Keratinocyte (primary cell): ENCODE data around the gene PLCXD1. TPM values are rescaled to one million over a fixed set of nuclear protein-coding genes. Genes with fewer than 3 reads are reported as not detected.

Experiments used
- DNase-seq: peaks from one replicate; pipeline ENCODE4 v3.0.0-alpha.2; 2011; ENCODE audit warnings: low read depth, missing footprints, low spot score
- FAIRE-seq: peaks from 2 replicates; lab custom pipeline; 2011; peaks lifted over from hg19 to GRCh38; lab: Jason Lieb, UNC
- H2AFZ ChIP-seq: 2 replicates; pipeline ENCODE4 v1.6.0; 2012; ENCODE audit warnings: low read length, control low read depth, inconsistent platforms; ENCODE audit not compliant: control insufficient read depth
- H3K27ac ChIP-seq: 2 replicates; pipeline ENCODE4 v1.5.1; 2011; ENCODE audit warnings: low read length; ENCODE audit not compliant: control insufficient read depth, insufficient read depth
- H3K27me3 ChIP-seq: 3 replicates; pipeline ENCODE4 v1.6.0; 2011; ENCODE audit warnings: low read length; ENCODE audit not compliant: control insufficient read depth, insufficient read depth; ENCODE audit errors: extremely low read depth
- H3K36me3 ChIP-seq, 2 experiments: 2 replicates in 1 of 2; 3 replicates in 1 of 2; pipeline ENCODE4 v1.5.1; 2011; ENCODE audit warnings: low read length in 2 of 2, mild to moderate bottlenecking in 1 of 2; ENCODE audit not compliant: control insufficient read depth in 2 of 2, insufficient read depth in 2 of 2; ENCODE audit errors: extremely low read depth in 1 of 2
- H3K4me1 ChIP-seq: 3 replicates; pipeline ENCODE4 v1.5.1; 2011; ENCODE audit warnings: low read length; ENCODE audit not compliant: control insufficient read depth, insufficient read depth; ENCODE audit errors: extremely low read depth
- H3K4me2 ChIP-seq: 3 replicates; pipeline ENCODE4 v1.6.0; 2011; ENCODE audit warnings: low read depth, low read length; ENCODE audit not compliant: control insufficient read depth, insufficient read depth; ENCODE audit errors: extremely low read depth
- H3K4me3 ChIP-seq, 3 experiments: fragments of 200-600 bp in 1 of 3; sonication (generic) in 1 of 3; 2 replicates in 2 of 3; 3 replicates in 1 of 3; pipeline ENCODE4 v1.5.1; 2011 to 2016; ENCODE audit warnings: low read length in 3 of 3, mild to moderate bottlenecking in 3 of 3, control low read depth in 2 of 3, inconsistent platforms in 1 of 3, low read depth in 1 of 3, mixed read lengths in 1 of 3, mixed run types in 1 of 3, moderate library complexity in 1 of 3; ENCODE audit not compliant: control insufficient read depth in 2 of 3, insufficient read depth in 2 of 3; ENCODE audit errors: extremely low read depth in 1 of 3
- H3K79me2 ChIP-seq: 2 replicates; pipeline ENCODE4 v1.6.0; 2012; ENCODE audit warnings: low read length; ENCODE audit not compliant: control insufficient read depth, insufficient read depth
- H3K9ac ChIP-seq: 3 replicates; pipeline ENCODE4 v1.6.0; 2011; ENCODE audit warnings: low read length; ENCODE audit not compliant: control insufficient read depth, insufficient read depth; ENCODE audit errors: extremely low read depth
- H3K9me1 ChIP-seq: 3 replicates; pipeline ENCODE4 v1.6.0; 2011; ENCODE audit warnings: low read length; ENCODE audit not compliant: control insufficient read depth, insufficient read depth; ENCODE audit errors: extremely low read depth
- H3K9me3 ChIP-seq: 2 replicates; pipeline ENCODE4 v1.5.1; 2012; ENCODE audit warnings: low read depth, low read length; ENCODE audit not compliant: control insufficient read depth
- H4K20me1 ChIP-seq: 3 replicates; pipeline ENCODE4 v1.6.0; 2011; ENCODE audit warnings: low read length; ENCODE audit not compliant: control insufficient read depth, insufficient read depth; ENCODE audit errors: extremely low read depth
- EZH2 ChIP-seq: IDR thresholded peaks from one replicate; pipeline ENCODE4 v1.6.1; 2012; ENCODE audit warnings: inconsistent platforms, mild to moderate bottlenecking, low read length, moderate library complexity
- dilution Hi-C: fragments of 300-500 bp; cut with MboI; formaldehyde crosslinking; loops from one replicate; pipeline ENCODE4 v1.7.0; 2020; ENCODE audit warnings: low sequenced_read_pairs; ENCODE audit not compliant: extremely low pct_ligation_motif_present
- polyA plus RNA-seq, 5 experiments: library from polyadenylated mRNA; depleted of rRNA in 3 of 5; stranded (reverse) in 3 of 5; stranded (forward) in 1 of 5; unstranded in 1 of 5; fragments of >200 nt; gene quantifications; 1 replicate in 1 of 5; 2 replicates in 3 of 5; 3 replicates in 1 of 5; pipeline versions ENCODE4 v1.2.1 to v1.2.3, GENCODE V29; 2011 to 2012; ENCODE audit warnings: missing spikeins in 2 of 5, low read depth in 1 of 5, low replicate concordance in 1 of 5
- TF ChIP-seq, protein P1 (sequence below), 3 experiments: IDR thresholded peaks in 1 of 3; conservative IDR thresholded peaks in 1 of 3; optimal IDR thresholded peaks in 1 of 3; 2 replicates in 2 of 3; 3 replicates in 1 of 3; pipeline versions ENCODE3 to v1.5.1; 2011; ENCODE audit warnings: low read length in 3 of 3, mild to moderate bottlenecking in 3 of 3, moderate library complexity in 2 of 3, control low read depth in 1 of 3, inconsistent platforms in 1 of 3; ENCODE audit not compliant: insufficient read depth in 2 of 3; ENCODE audit errors: extremely low read depth in 1 of 3

The PLCXD1 gene
- polyA plus RNA-seq, 1 donor (not counting 4 experiments of a cell fraction or from before 2014, with no cell fraction given), result 6.3 TPM

DNA sequence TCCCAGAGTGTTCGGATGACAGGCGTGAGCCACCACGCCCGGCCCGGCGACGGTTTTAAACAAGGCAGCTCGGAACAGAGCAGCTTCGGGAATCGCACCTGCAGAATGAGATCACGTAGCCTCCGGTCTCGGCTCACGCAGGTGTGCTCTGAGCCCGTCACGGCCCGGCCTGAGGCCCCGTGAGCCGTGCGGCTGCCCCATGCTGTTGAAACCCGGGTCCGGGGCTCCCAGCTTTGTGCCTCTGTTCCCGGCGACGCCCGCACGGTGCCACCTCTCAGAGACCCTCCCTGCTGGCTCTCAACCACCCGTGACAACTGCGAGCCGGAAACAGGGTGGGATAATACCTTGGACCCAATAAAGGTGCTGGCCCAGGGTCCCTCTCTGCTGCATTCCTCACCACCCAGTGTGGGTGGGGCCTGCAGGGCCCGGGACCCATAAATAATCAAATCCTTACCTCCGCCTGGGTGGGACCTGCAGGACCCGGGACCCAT is 13.4 kb upstream of the PLCXD1 start:
- Histone ChIP-seq H3K27ac (no peak overlapping the region), H3K9me1 (no peaks in the 10 kb centered on the region), H3K9ac (no peak overlapping the region), H3K27me3 (no peaks in the 10 kb centered on the region), H2AFZ (no peak overlapping the region), H3K79me2 (no peaks in the 10 kb centered on the region), H3K4me1 (no peaks in the 10 kb centered on the region), H3K36me3 (no peaks in the 10 kb centered on the region), H3K4me3 (no peak overlapping the region), H3K4me2 (no peak overlapping the region), H3K9me3 (no peaks in the 10 kb centered on the region), H4K20me1 (no peaks in the 10 kb centered on the region)
- FAIRE-seq, result no peak
- TF ChIP-seq EZH2, result no peak
- TF ChIP-seq, protein P1, sequence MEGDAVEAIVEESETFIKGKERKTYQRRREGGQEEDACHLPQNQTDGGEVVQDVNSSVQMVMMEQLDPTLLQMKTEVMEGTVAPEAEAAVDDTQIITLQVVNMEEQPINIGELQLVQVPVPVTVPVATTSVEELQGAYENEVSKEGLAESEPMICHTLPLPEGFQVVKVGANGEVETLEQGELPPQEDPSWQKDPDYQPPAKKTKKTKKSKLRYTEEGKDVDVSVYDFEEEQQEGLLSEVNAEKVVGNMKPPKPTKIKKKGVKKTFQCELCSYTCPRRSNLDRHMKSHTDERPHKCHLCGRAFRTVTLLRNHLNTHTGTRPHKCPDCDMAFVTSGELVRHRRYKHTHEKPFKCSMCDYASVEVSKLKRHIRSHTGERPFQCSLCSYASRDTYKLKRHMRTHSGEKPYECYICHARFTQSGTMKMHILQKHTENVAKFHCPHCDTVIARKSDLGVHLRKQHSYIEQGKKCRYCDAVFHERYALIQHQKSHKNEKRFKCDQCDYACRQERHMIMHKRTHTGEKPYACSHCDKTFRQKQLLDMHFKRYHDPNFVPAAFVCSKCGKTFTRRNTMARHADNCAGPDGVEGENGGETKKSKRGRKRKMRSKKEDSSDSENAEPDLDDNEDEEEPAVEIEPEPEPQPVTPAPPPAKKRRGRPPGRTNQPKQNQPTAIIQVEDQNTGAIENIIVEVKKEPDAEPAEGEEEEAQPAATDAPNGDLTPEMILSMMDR (optimal IDR thresholded peaks at IDR 0.05 in 1 of 3, IDR thresholded peaks at IDR 0.05 in 1 of 3, conservative IDR thresholded peaks at IDR 0.05 in 1 of 3; ENCODE audit: extremely low read depth in 1 of 3, insufficient read depth in 2 of 3, low read length in 3 of 3), result no peak
- no peak for DNase-seq
- dilution Hi-C loops, result no loop called here

DNA sequence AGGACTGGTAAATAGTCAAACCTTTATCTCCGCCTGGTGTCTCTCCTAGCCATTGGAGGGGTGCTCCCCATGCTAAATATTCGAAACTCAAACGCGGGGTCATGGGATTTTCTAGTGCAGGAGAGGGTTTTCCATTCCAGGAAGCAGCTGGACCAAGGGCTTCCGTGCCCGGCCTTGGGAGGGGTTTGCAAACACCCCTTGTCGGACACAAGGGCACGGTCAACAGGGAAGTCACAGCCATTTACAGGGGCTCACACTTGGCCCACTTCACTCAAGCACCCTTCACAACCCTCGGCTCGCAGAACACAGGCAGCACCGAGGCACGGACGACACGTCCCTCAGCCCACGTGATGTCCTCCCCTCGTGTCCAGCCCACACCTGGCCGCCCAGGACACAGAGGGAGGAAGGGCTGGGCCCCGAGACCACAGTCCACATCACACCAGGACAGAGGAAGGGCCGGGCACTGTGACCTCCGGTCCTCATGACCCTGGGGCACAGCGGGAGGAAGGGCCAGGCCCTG is 10.3 kb upstream of the PLCXD1 start:
- Histone ChIP-seq H3K4me2 (no peak overlapping the region), H3K4me3 (no peak overlapping the region), H2AFZ (no peak overlapping the region), H4K20me1 (no peaks in the 10 kb centered on the region), H3K9ac (no peak overlapping the region), H3K79me2 (no peaks in the 10 kb centered on the region), H3K27ac (no peak overlapping the region), H3K4me1 (no peaks in the 10 kb centered on the region), H3K9me1 (no peaks in the 10 kb centered on the region), H3K36me3 (no peaks in the 10 kb centered on the region), H3K9me3 (no peaks in the 10 kb centered on the region), H3K27me3 (no peaks in the 10 kb centered on the region)
- FAIRE-seq (no peak), DNase-seq (no peak)
- TF ChIP-seq, protein P1 (optimal IDR thresholded peaks at IDR 0.05 in 1 of 3, IDR thresholded peaks at IDR 0.05 in 1 of 3, conservative IDR thresholded peaks at IDR 0.05 in 1 of 3; ENCODE audit: extremely low read depth in 1 of 3, insufficient read depth in 2 of 3, low read length in 3 of 3), result no peak
- TF ChIP-seq EZH2, result no peak
- dilution Hi-C loops, result no loop called here
